HG02588 (cell line): Measurements from ENCODE around the gene NYAP1.

ENCODE experiments used
- ATAC-seq: cut with Tn5 transposase; IDR thresholded peaks from one replicate; pipeline ENCODE4 v1.9.1; 2021; ENCODE audit warnings: mild to moderate bottlenecking, moderate library complexity; ENCODE audit not compliant: unreplicated experiment

NYAP1 gene

DNA sequence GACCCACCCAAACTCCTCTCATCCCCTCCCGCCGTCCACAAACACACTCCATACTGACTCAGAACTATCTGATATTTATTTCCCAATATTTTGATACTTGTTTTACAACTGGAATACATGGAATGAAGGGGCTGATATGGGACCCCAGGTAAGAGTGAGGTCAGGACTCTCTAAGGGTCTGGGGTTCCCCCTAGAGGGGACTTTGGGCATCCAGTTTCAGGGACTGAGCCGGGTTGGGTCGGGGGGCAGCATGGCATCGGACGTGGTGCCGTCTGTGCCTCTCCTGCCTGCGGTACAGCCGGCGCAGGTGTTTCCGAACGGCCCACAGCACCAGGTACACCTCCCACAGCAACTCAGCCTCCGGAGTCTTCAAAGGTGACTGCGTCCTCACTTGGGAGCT lies 27.2 kb upstream of the NYAP1 start:
- no peak for ATAC-seq

DNA sequence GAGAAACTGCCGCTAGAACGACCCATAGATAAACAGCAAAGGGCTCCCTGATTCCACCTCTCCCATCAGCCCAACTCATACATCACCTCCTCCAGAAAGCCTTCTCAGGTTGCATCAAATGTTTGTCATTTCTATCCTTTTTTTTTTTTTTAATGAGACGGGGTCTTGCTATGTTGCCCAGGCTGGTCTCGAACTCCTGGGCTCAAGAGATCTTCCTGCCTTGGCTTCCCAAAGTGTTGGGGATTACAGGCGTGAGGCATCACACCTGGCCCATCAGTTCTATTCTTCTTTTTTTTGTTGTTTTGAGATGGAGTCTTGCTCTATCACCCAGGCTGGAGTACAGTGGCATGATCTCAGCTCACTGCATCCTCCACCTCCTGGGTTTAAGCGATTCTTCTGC lies 26.7 kb upstream of the NYAP1 start:
- no peak for ATAC-seq

DNA sequence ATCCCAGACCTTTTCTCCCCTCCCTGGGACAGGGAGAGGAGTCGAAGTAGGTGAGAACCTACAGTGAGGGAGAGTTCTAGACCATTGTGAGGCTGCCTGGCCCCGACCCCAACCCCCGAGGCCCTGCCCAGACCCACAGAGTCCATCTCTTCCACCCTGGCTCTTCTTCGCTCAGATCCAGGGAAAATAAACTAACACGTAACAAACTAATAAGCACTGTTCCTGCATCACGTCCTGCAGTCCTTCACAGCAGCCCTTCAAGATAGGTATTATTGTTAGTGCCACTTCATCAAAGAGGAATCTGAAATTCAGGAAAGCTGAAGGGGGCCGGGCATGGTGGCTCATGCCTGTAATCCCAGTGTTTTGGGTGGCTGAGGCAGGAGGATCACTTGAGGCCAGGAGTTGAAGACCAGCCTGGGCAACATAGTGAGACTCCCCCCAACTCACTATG lies 19.5 kb upstream of the NYAP1 start, which contains the start of gene SPACDR:
SPACDR (minus strand) TSS at position 51 of the 451 bp plus-strand sequence. CDS start 235 bp downstream, outside the sequence.
- no peak for ATAC-seq

DNA sequence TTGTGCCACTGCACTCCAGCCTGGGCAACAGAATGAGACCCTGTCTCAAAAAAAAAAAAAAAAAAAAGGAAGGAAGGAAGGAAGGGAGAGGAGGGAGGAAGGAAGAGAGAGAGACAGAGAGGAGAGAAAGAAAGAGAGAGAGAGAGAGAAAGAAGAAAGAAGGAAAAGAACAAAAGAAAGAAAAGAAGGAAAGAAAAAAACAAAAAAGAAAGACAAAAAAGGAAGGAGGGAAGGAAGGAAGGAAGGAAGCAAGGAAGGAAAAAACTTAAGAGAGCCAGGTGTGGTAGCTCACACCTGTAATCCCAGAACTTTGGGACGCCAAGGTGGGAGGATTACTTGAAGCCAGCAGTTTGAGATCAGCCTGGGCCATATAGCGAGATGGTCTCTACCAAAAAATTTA lies 18.9 kb upstream of the NYAP1 start:
- no peak for ATAC-seq

DNA sequence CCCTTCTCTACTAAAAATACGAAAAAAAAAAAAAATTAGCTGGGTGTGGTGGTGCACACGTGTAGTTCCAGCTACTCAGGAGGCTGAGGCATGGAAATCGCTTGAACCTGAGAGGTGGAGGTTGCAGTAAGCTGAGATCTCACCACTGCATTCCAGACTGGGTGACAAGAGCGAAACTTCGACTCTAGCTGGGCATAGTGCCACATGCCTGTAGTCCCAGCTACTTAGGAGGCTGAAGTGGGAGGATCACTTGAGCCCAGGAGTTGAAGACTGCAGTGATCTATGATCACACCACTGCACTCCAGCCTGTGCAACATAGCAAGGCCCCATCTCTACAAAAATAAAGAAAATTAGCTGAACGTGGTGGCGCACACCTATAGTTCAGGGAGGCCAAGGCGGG lies 18.4 kb upstream of the NYAP1 start:
- no peak for ATAC-seq

DNA sequence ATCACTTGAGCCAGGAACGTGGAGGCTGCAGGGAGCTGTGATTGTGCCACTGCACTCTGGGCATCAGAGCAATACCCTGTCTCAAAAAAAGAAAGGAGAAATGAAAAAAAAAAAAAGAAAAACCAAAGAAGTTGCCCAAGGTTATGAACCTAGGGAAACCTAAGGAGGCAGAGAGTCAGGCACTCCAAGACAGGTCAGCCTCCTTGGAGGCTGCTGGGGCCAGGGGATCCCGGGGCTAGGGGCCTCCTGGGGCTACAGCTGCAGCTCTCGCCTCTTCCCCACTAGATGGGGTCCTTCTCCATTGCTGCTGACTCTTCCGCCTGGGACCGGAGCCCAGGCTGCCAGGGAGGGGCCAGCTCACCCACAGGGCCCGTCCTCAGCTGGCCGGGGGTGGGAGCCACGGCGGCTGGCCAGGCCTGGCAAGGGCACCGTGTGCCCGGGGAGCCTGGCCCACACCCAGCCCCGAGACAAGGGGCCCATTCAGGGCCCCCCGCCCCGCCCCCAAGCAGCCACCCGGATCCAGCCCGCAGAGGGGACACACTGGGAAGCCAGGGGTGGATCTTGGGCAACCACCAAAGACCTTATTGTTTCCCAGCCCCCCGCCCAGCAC lies 17.9 kb upstream of the NYAP1 start:
- no peak for ATAC-seq

DNA sequence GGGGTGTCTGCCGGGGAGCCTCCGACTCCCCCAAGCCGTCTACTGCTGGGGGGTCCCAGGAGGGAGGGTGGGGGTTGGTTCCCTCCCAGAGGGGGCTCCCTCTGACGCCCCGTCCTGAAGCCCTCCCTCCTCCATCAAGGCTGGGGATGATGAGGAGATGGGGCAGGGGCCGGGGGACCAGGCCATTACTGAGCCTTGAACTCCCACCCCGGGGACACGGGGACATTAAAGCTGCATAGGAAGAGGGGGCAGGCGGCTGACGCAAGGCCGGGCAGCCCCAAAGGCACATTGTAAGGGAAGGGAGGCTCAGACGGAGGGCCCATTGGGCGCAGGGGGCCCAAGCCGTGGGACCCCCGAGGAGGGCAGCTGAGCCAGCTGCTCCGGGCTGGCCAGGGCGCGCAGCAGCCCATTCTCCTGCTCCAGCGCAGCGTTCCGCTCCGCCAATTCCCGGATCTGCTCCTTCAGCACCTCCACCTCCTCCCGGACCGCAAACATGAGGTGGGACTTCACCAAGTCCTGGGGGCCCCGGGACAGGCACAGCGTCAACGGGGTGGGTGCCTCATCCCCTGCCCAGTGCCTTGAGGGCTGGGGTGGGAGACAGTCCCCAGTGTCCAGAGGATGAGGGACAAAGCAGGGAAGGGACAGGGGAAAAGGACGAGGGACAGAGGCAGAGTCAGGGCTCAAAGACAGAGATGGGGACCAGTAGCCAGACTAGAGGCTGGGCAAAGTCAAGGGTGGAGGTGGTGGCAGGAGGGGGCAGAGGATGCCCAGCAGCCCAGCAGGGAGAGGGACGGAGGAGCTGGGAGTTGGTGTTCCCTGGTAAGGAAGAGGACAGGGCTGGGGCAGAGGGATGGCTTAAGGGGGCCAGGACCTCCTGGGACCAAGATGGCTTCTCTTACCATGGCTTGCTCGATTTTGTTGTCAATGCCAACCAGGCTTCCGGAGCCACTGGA lies 16.8 kb upstream of the NYAP1 start:
- no peak for ATAC-seq

DNA sequence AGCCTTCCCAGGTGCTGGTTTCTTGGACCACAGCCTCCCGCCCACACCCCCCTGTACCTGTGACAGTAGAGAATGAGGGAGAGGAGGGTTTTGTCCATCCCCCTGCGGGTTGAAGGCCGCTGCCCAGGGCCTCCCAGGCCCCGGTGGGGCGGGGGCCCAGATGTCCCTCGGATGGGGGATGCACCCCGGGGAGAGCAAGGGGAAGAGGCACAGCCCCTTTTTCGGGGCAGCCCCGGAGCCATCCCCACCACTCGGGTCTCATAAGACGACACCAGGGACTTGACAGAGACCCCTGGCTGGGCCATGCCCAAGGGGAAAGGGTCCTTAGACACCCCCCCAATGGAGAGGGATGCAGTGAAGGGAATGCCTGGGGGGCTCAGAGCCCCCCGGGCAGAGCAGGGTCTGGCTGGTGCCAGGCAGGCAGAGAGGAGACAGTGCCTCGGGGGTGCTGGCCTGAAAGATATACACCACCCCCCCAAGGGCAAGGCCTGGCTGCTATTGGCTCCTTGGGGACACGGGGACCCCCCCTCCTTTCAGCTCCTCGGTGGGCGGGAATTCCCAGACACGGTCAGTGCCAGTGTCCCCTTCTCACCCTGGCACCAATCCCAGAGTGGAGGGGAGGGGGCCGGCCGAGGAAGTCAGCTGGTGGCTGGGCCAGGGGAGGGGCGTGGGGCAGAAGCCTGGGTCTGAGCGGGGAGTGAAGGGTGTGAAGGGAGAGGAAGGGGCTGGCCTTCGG lies 15.9 kb upstream of the NYAP1 start:
- ATAC-seq = no peak

DNA sequence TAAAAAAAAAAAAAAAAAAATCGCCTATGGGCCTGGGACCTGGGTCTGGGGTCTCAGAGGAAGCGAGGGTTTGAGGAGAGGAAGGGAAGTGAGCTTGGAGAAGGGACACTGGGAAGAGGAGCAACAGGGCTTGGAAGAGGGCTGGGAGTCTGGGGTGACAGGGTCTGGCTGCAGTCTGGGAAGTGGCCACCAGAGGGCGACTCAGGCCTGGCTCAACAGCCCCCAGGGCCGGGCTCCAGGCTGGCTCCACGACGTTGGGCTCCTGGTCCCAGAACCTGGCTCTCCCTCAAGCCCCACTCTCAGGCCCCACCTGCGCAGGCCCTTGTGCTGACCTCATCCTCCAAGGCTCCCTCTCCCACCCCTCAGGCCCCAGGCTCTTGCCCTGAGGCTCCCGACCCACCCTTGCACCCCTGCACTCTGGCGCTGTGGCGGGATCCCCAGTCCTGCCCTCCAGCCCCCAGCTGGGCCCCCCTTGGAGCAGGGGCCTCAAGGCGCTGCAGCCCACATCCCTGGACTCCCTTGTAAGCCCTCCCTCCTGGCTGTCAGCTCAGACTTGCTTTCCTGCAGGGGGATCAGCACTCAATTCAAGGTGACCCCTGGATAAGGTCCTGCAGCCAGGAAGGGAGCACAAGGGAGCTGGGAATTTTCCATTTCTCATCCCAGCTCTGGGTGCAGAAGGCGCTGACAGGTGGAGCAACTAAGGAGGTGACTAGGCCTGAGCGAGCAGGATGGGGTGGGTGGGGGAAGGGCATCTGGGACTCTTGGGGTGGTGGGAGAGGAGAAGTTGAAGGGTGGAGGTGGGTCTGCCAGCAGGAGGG lies 14.3 kb upstream of the NYAP1 start:
- no peak for ATAC-seq

DNA sequence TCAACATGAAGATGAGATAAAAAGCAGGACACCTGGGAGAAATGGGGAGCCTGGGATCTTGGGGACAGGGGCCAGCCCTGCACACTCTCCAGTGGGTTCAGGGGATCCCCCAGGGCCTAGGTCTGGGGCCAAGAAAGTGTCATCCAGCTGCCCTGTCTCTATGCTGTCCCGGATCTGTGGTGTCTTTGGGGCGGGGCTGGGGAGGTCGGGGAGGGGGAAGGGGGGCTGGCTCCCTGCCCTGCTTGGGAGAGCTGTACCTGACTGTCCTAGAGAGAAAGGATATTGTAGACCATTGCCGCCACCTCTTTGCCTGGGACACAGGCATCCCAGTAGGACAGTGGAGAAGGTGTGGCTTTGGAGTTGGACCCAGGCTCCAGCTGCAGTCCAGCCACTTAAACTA lies 12.7 kb upstream of the NYAP1 start:
- ATAC-seq = no peak

DNA sequence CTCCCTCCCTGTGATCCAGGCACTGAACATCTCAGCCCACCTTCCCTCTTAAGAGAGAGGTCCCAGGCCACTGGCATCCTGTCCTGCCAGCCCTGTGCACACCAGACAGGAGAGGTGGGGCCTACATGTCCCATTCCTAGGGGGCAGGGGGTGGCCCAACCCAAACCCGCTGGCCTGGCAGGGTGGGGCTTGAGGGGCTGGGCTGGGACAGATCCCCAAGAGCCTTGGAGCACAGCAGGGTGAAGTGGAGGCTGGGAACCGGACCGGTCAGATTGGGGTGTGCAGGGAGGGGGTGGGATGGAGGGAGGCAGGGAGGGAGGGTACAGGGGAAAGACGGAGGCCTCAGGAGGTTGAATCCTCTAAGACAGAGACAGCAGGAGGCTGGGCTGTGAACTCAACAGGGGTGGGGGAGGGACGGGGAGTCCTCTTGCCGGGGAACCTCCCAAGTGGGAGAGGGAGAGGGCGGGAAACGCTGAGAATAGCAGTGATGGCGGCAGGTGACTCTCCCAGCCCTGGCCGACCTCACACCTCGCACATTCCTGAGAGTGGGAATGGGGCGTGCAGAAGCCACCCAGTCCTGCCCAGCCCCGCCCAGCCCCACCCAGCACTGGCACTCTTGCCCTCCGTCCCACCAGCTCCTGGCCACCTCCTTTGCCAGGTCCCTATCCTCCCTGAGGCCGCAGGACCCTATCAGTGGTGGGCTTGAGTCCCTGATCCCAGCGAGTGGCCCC lies 11.4 kb upstream of the NYAP1 start:
- ATAC-seq = no peak

DNA sequence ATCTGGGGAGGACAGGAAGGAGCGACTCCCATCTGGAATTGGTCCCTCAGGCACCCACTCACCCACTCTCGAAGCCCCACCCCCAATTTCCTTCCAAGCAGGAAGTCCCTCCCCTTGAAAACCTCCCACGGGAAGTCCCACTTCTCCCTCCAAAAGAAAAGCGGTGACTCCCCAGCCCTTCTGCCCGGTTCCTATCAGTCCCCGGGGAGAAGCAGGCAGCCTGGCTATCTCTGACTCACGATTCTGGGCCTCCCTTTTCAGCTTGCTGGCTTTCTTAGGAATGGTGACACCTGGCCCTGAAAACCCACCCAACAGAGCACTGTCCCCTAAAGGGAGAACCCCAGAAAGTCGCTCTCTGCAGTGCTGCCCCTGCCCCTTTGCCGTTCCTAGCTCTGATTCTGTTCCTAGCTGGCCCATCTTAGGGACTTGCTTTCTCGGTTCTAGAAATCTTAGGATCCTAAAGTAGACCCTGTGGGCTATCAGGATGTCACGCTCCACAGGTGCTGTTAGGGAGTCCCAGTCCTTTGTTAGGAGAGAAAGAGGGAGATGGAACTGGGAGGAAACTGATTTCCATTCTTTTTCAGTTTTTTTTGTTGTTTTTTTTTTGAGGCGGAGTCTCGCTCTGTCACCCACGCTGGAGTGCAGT lies 10.8 kb upstream of the NYAP1 start:
- no peak for ATAC-seq

DNA sequence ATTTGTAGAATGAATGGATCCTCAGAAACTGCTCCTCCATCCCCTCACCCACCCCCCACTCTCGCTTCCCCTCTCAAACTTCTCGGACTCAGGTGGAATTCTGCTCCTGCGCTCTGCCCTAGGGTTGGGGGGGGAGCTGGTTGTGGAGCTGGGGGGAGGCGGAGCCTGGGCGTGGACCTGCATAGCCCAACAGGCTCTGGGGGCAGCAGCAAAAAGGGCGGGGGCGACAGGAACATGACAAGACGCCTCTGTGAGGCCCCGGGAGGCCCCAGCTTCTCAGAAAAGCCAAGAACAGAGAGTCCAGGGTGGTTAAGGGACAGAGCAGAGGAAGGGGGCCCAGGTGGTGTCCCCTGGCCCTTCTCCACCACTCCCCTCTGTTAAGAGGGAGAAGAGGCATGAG lies 8.2 kb upstream of the NYAP1 start:
- ATAC-seq = no peak

DNA sequence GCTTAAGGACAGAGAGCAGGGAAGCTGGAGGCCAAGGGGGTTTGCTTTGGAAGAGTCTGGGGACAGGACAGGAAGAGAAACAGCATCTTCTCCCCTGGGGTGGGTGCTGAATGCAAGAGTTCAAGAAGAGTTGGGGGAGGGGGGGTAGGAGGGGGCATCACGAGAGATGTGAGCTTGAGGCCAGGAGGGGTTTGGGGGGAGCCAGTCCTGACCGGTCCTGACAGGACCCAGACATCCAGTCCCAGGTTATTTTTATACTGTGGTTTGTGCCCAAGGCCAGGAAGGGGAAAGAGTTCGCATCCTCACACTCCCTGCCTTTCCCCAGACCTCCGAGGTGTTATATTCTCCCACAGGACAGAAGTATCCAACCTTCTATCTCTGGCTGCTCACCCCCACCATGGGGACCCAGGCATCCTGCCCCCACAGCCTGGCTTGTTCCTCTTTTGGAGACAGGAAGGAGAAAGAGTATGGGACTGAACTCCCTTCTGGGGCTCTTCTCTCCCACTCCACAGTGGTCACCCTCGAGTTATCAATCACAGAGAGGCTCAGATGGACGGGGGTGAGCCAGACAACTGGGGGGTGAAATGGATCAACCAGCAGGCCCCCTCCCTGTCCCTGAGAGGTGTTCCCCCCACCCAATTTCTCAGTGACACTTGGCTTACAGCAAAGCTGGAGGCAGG lies 7.5 kb upstream of the NYAP1 start:
- ATAC-seq = no peak

DNA sequence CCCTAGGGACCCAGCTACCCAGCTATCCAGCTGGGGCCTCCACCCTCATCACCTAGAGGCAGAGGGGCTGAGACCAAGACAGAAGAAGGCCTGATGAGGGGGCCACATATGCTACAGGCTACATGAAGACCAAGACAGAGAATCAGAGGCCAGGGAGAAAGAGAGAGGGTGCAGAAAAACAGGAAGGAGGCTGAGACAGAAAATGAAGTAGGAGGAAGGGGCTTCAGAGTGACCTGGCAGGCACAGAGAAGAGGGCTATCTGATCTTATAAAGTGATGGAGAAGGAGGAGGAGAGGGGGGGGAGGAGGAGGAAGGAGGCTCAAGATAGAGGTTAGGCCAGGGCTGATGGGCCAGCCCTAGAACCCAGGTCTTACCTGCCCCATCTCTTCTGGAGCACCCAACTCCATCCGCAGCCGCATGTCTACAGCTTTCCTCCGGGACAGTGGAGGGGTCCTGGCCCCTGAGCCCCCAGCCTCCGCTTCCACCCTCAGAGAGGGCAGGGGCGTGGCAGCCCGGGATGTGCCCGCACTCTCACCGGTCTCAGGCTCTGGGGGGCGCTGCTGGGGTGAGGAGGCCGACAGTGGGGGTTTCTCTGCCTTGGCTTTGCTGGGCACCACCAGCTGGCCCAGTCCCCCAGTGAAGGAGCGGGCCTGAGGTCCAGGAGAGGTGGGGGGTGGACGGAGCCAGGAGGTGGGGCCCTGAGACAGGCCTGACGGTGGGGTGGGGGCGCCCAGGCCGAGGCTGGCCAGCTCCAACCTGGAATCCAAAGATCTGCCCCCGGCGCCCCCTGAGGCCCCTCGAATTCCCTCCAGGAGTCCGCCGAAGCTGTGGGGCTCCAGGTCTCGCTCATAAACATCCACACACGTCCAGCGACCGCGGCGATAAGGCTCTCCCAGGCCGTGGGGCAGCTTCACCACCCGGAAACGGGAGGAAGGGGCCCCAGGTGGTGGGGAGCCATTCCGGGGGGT lies 6.5 kb upstream of the NYAP1 start:
- ATAC-seq = no peak

DNA sequence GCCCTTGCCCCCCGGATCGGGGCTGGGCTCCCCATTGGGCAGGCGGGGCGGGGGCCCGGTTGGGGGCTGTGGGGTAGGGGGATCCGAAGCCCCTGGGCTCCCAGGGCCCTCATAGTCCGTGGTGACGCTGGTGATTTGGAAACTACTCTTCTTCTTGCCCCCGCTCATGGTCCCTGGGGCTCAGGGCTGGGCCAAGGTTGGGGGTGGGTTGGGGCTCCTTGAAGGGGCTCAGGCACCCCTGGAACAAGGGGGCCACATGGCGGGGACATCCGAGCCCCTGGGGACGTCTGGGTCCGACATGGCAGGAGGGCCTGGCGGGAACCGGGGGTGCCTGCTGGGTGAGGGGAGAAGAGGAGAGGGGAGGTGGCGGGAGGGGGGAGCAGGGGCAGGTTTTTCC lies 5.9 kb upstream of the NYAP1 start:
- no peak for ATAC-seq

DNA sequence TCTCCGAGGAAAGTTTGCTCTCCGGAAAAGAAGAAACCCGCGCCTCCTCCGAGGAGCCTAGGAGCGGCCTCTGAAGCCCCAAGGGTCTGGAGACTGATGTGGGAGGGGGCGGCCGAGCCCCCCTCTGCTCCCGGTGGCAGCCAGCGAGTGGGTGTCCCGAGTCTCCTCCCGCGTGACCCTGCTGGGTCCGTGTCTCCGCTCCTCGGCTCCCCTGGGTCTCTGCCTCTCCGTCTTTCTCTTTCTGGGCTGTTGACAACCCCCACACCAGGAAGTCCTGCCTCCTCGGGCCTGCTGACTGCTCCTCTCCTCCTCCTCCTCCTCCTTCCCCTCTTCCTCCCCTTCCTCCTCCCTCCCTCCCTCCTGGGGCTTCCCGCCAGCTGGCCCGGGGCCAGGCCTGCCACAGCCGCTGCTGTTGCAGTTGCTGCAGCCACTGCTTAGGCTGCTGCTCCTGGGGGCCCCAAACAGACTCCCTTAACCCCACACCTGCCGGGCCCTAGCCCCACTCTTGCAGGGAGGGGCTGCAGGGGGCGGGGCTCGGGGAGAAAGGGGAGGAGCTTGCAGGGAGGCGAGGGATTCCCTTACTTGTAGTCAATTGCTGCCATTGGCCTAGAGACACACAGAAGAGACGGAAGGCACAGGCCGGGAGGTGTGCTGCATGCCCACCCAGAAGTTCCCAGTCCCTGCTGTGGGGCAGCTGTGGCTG lies 4.6 kb upstream of the NYAP1 start, which contains the start of gene TSC22D4:
TSC22D4 (minus strand) TSS at position 257 of the 703 bp plus-strand sequence. CDS start 1,176 bp downstream, outside the sequence.
- peak; percentile 52 for ATAC-seq
